ENCODE results near the gene BET1. TPM values are rescaled to one million over a fixed set of nuclear protein-coding genes. Genes with fewer than 3 reads are reported as not detected.

Gene BET1
- total RNA-seq, 1 donor, result 20.6 TPM

GRCh38 chr7:93984024-93984423 is 20.1 kb downstream of the BET1 start:
- no peaks in the 10 kb centered on the region for H3K9me3 ChIP-seq (ENCODE audit: low read depth, low read length)
- H2AFZ ChIP-seq (ENCODE audit: low read length), result no peak overlapping the region
- no peaks in the 10 kb centered on the region for H3K27me3 ChIP-seq (ENCODE audit: insufficient read depth, low read length)
- no peaks in the 10 kb centered on the region for H3K4me1 ChIP-seq (ENCODE audit: insufficient read depth, low read length)
- H3K27ac ChIP-seq (ENCODE audit: low read depth, low read length), result no peak overlapping the region
- no peak overlapping the region for H3K4me2 ChIP-seq (ENCODE audit: insufficient read depth, low read length)
- no peak for TF ChIP-seq CTCF (IDR thresholded peaks at IDR 0.05; ENCODE audit: extremely low read depth, low read depth, low read length)
- no peaks in the 10 kb centered on the region for H4K20me1 ChIP-seq (ENCODE audit: insufficient read depth, low read length)
- no peaks in the 10 kb centered on the region for H3K36me3 ChIP-seq (ENCODE audit: insufficient read depth, low read length)
- DNase-seq (ENCODE audit: insufficient read length, low spot score, missing footprints), result no peak
- no peaks in the 10 kb centered on the region for H3K79me2 ChIP-seq (ENCODE audit: insufficient read depth, low read length)
- no peak overlapping the region for H3K4me3 ChIP-seq (ENCODE audit: insufficient read depth, low read length)

GRCh38 chr7:93981480-93981874 is 22.7 kb downstream of the BET1 start:
- Histone ChIP-seq H3K4me2 (ENCODE audit: insufficient read depth, low read length) (no peak overlapping the region), H3K4me3 (ENCODE audit: insufficient read depth, low read length) (no peak overlapping the region), H3K79me2 (ENCODE audit: insufficient read depth, low read length) (no peaks in the 10 kb centered on the region), H3K4me1 (ENCODE audit: insufficient read depth, low read length) (no peaks in the 10 kb centered on the region), H3K27ac (ENCODE audit: low read depth, low read length) (no peak overlapping the region), H3K36me3 (ENCODE audit: insufficient read depth, low read length) (no peaks in the 10 kb centered on the region), H3K27me3 (ENCODE audit: insufficient read depth, low read length) (no peaks in the 10 kb centered on the region), H2AFZ (ENCODE audit: low read length) (no peak overlapping the region), H4K20me1 (ENCODE audit: insufficient read depth, low read length) (no peaks in the 10 kb centered on the region), H3K9me3 (ENCODE audit: low read depth, low read length) (no peaks in the 10 kb centered on the region)
- DNase-seq (ENCODE audit: insufficient read length, low spot score, missing footprints), result no peak
- TF ChIP-seq CTCF (IDR thresholded peaks at IDR 0.05; ENCODE audit: extremely low read depth, low read depth, low read length), result no peak

GRCh38 chr7:93980744-93981479 is 23.2 kb downstream of the BET1 start:
- Histone ChIP-seq H3K27me3 (ENCODE audit: insufficient read depth, low read length) (no peaks in the 10 kb centered on the region), H3K4me2 (ENCODE audit: insufficient read depth, low read length) (no peak overlapping the region), H3K36me3 (ENCODE audit: insufficient read depth, low read length) (no peaks in the 10 kb centered on the region), H3K4me1 (ENCODE audit: insufficient read depth, low read length) (no peaks in the 10 kb centered on the region), H4K20me1 (ENCODE audit: insufficient read depth, low read length) (no peaks in the 10 kb centered on the region), H2AFZ (ENCODE audit: low read length) (no peak overlapping the region), H3K9me3 (ENCODE audit: low read depth, low read length) (no peaks in the 10 kb centered on the region), H3K79me2 (ENCODE audit: insufficient read depth, low read length) (no peaks in the 10 kb centered on the region), H3K27ac (ENCODE audit: low read depth, low read length) (no peak overlapping the region), H3K4me3 (ENCODE audit: insufficient read depth, low read length) (no peak overlapping the region)
- no peak for TF ChIP-seq CTCF (IDR thresholded peaks at IDR 0.05; ENCODE audit: extremely low read depth, low read depth, low read length)
- DNase-seq (ENCODE audit: insufficient read length, low spot score, missing footprints), result no peak

- H3K27ac ChIP-seq (ENCODE audit: low read depth, low read length), result no peak overlapping the region
- no peaks in the 10 kb centered on the region for H3K9me3 ChIP-seq (ENCODE audit: low read depth, low read length)
- H3K4me1 ChIP-seq (ENCODE audit: insufficient read depth, low read length), result peaks cover 11% of the 10 kb centered on the region
- H3K27me3 ChIP-seq (ENCODE audit: insufficient read depth, low read length), result no peaks in the 10 kb centered on the region
- no peak overlapping the region for H3K4me3 ChIP-seq (ENCODE audit: insufficient read depth, low read length)
- H3K36me3 ChIP-seq (ENCODE audit: insufficient read depth, low read length), result no peaks in the 10 kb centered on the region
- no peaks in the 10 kb centered on the region for H4K20me1 ChIP-seq (ENCODE audit: insufficient read depth, low read length)
- H3K4me2 ChIP-seq (ENCODE audit: insufficient read depth, low read length), result no peak overlapping the region
- no peak for DNase-seq (ENCODE audit: insufficient read length, low spot score, missing footprints)
- H3K79me2 ChIP-seq (ENCODE audit: insufficient read depth, low read length), result no peaks in the 10 kb centered on the region
- no peak for TF ChIP-seq CTCF (IDR thresholded peaks at IDR 0.05; ENCODE audit: extremely low read depth, low read depth, low read length)
- peak overlapping the region; percentile 42 for H2AFZ ChIP-seq (ENCODE audit: low read length)
Measured at GRCh38 chr7:93977211-93977950, 26.8 kb downstream of the BET1 start.

All from osteoblast (primary cell).